HG03095 (cell line): Measurements from ENCODE around the gene SLX9.

ENCODE experiments used
- ATAC-seq: cut with Tn5 transposase; IDR thresholded peaks from one replicate; pipeline ENCODE4 v1.9.1; 2021; ENCODE audit warnings: moderate library complexity; ENCODE audit not compliant: unreplicated experiment

The SLX9 gene

DNA sequence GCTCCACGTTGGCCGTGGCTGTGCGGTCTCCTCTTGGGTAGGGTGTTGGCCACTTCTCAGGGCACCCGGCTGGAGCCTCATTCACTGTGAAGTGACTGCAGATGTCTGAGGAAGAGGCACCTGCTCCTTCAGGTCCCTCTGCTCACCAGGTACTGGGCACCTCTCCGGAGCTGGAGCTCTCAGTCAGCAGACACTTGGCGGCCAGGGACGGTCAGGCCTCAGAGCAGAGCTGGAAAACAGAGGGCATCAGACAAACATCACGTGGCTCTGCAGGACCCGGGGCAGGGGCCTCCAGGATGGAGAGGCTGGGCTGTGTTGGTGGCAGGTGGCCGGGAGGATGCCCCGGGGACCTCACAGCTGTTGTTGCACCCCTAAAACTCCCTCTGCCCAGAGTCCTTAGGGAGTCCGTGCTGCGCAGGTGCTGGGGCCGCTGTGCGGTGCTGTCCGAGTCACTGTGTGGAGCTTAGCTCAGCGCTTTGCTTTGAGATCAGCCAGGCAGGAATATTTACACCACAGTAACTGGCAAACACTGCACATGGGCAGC, 59.7 kb downstream of the SLX9 start:
- ATAC-seq: no peak

DNA sequence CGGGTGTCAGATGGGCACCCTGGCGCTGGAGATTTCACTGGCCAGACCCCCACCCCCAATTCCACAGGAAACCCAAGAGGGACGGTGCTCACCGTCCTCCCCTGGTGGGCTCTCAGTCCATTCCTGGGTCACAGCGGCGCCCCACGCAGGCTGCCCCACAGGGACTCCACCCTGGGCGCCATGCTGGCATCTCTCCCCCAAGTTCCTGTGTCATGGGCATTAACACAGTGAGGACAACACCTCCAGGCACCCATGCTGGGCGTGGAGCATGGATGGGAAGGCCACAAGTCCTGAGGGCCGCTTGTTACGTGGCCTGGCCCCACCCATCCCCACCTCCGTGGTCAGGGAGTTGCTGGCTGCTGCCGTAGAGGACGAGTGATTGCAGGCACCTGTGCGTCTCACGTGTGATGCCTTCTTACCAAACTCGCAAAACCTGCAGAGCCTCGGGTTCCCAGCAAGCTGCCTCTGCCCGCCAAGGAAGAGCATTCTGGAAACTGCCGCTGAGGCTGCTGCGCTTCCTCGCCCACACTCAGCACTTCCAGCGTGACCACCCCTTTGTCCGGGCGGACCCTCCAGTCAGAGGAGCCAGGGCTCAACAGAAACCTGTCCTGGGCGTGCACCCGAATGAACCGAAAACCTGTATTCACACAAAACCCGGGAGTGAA, 60.3 kb downstream of the SLX9 start:
- ATAC-seq: no peak

DNA sequence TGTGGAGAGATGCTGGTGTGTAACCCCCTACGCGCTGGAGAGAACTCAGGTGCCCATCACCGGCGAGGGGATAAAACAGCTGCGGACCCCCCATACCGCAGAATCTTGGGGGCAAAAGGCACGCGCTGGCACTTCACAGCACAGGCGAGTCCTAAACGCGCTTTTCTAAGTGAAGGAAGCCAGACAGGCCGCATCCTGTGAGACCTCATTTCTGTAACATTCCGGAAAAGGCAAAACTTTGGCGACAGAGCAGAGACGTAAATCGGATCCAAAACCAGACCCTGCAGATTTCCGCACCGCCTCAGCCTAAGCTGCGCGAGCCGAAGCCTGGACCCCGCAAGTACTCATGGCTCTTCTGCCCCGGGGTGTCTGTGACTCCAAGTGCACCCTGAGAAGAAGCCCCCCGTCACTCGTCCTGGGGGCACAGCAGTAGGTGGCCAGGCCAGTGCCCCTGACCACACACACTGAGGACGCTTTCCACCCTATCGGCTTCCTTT, 60.9 kb downstream of the SLX9 start:
- ATAC-seq: no peak

DNA sequence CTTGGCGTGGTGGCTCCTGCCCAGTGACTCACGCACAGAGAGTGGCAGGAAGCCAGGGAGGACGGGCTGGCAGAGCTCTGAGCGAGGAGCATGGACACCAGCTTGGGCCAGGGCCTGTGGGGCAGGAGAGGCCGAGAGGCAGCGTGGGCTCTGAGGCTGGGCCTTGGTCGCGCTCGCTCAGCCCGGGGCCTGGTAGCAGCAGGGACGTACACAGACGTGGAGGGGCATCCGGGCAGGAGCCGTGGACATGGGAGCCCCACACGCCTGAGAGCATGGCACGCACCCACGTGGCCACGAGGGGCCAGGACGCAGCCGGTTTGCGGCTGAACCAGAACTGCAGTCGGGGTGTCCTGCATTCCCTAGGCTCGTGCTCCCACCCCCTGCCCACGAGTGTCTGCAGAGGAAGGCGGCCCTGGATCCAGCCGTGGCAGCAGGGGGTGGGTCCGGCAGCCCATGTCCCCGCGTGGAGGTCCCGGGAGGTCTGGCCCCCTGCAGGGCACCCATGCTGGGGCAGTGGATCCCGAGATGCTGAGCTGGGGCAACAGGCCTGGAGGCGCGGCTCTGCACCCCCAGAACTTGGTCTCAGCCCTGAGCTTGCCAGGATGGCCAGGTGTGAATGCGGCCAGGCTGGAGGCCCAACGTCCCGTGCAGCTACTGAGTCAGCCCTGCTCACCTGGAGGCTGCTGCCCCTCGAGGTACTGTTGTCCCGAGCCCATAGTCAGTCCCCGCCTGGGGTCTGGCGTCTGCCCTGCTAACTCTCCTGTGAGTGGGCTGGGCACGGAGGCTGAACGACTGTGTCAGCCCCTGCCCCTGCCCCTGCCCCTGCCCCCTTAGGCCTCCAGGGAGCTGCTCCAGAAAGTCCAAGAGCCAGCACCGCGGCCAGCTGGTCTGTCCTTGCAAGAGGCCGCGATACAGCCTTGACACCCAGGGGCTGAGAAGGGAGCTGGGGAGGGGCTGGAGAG, 61.6 kb downstream of the SLX9 start:
- no peak for ATAC-seq

DNA sequence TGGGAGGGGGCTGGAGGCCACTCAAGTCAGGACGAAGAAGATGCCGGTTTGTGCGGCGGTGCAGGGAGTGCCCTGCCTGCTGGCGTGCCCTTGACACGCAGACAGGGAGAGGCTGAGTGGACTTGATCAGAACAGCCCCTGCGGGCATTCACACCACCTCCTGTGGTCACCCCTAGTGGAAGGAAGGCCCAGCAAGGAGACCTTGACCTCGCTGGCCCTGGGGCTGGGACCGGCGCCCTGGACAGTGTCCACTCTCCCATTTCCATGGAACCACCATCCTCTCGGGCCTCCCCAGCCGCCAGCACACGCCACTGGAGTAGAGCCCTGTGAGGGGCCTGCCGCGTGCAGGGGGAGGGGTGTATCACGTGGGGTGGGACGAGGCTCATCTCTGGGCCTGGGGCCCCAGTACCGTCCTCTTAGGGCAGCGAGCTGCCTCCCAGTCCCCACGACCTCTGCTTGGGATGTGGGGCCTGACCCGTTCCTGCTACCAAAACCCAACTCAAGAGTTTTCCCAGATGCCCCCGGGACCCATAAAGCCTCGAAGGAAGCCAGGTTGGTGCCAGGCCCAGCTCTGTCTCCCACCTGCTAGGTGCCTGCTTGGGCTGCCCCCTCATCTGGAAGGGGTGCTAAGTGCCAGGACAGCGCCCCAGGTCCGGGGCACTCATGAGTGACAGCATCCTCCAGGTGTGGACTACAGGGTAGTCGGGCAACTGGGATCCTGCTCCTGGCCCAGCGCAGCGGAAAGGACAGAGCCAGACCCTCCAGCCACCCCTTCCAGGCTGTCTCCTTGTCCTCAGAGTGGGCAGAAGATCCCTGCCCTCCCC, 62.8 kb downstream of the SLX9 start:
- no peak for ATAC-seq

DNA sequence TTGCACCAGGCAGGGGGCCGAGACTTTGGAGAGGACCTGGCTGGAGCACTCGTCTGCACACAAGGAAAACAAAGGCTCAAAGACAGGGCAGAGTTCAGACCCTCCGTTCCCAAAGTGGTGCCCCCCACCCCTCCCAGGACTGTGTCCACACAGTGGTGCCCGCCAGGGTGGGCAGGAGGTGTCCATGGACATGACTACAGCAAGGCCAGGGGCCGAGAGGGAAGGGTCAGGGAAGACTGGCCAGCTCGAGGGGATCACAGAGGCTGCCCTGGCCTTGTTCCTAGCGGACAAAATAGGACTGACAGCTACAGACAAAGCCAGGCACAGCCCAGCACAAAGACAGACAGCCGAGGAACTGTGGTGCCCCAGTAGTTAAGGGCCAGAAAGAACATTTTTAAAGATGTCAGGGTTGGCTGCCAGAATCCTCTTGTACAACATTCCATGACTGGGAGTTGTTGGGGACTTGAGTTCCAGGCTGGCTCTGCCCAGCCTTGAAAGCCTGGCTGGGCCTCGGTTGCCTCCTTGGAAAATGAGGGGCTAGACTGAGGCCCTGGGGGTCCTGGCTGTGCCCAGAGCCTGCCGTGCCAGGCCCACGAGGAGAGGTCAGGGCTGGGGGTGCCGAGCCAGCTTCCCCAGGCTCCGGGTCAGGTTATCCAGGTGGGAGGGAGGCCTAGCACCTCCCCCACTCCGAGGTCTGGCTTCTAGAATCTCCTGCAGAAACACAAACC, 63.7 kb downstream of the SLX9 start:
- ATAC-seq: no peak

DNA sequence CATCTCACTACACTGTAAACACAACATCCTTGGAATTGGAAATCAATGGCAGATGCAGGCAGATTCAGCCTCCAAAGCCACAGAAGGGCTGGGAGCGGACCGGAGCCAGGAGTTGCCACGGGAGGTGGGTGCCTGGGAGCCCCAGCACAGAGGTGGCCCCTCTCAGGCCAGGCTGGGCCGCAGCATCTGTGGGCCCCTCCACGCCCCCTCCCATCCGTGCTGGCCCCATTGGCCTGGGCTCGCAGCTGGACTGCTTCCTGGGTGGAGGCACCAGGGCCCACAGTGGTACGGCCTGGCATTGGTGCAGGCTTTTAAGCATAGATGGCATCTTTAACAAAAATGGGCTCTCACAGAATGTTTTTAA, 64.2 kb downstream of the SLX9 start:
- ATAC-seq: no peak

DNA sequence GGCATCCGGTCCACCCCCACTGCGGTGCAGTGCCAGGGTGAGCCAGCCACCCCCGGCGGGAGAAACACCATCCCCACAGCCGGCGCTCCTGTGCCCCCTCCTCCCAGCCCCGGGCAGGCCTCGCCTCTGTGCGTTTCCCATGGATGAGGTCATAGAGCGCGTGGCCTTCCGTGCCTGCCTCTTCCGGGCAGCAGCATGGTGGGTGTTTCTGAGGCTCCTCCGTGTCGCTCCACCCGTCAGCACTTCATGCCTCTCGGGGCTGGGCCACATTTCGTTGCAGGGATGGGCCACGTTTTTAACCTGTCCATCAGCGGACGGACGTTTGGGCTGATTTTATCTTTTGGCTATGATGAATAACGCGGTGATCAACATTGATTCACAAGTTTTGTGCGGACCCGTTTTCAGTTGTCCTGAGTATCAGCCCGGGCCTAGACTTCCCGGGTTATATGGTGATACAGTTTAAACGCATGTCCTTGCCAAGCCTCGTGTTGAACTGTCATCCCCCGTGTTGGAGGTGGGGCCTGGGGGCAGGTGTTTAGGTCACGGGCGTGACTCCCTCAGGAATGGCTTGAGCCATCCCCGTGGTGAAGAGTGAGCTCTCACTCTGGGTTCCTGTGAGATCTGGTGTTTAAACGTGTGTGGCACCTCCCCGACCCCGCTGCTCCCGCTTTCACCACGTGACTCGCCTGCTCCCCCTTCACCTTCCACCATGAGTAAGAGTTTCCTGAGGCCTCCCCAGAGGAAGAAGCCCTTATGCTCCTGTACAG, 64.8 kb downstream of the SLX9 start:
- ATAC-seq: no peak

DNA sequence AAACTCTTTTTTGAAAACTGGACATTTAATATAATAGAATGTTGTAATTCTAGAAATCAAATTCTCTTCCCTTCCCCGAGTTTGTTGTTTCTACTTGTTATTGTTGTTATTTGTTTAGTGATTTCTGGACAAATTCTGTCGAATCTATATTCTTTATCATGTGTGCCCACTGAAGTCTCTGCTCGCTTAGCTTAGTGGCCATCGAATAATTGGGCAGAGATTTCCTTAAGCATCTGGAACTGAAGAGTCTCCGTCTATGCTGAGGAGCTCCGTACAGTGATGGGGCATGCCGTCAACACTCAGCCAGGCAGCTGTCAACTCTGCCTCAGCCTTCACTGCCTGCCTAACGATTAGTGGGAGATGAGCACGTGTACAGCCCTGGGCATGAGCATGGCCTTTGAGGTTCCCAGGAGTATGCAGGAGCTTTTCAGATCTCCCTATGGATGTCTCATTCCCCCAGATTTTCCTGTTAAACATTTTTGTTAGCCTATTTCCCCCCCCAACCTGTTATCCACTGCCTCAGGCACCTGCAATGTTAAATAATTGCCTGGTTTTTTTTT, 66.8 kb downstream of the SLX9 start:
- ATAC-seq: no peak

DNA sequence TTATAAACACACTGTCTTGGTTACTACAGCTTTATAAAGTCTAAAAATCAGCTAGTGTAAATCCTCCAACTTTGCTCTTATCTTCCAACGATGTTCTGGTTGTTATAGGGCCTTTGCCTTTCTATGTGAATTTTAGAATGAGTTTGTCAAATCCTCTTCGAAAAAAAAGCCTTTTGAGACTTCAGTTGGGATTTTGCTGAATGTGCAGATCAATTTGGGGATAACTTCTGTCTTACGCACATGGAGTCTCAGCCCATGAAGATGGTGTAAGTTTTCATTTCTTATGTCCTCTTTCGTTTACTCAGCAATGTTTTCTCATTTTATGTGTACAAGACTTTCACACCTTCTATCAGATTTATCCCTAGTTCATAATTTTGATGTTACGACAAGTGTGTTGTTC, 69.8 kb downstream of the SLX9 start:
- no peak for ATAC-seq

DNA sequence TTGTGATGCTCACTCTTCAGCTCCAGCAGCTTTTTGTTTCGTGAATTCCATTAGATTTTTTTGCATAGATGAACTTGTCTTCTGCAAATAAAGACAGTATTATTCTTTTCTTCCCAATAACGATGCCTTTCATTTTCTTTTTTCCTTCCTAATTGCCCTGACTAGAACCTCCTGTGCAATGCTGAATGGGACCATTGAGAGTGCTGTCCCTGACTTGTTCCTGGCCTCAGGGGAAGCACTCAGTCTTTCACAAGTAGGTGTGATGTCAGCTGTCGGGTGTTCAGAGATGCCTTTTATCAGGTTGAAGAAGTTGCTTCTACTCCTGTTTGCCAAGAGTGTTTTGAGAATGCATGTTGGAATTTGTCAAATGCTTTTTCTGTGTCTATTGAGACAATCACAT, 70.3 kb downstream of the SLX9 start:
- ATAC-seq: no peak

DNA sequence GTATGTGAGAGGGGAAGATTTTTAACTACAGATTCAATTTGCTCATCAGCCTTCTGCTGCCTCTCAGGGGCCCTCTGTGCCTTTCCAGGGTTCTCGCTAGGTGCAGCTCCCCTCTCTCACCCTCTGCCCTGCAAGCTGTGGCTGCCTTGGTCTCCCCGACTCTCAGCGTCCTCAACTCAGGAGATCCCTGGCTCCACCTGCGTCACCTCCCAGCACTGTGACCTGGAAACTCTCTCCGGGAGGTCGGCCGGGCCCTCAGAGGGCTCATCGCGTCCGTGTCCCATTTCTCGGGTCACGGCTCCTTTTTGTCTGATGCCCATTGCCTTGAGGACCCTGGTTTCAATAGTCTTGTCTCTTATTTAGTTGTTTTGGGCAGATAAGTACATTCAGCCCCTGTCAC, 71.0 kb downstream of the SLX9 start:
- ATAC-seq: no peak

DNA sequence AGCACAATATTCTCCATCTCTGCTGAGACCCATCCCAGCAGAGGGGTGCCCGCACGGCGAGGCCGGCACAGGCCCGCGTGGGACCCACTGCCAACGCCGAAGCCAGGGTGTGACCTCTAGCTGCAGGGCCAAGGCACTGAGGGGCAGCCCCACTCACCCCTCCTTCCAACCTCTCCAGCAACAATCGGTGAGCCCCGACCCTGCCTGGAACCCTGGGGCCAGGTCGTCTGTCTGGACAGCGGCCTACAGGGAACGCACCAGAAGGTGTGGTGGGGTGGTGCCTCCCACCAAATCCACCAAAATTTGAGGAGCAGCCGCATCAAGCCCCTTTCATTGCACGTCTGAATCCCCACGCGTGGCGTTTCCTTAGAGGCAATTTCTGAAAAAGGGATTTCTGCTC, 71.6 kb downstream of the SLX9 start:
- ATAC-seq: no peak

DNA sequence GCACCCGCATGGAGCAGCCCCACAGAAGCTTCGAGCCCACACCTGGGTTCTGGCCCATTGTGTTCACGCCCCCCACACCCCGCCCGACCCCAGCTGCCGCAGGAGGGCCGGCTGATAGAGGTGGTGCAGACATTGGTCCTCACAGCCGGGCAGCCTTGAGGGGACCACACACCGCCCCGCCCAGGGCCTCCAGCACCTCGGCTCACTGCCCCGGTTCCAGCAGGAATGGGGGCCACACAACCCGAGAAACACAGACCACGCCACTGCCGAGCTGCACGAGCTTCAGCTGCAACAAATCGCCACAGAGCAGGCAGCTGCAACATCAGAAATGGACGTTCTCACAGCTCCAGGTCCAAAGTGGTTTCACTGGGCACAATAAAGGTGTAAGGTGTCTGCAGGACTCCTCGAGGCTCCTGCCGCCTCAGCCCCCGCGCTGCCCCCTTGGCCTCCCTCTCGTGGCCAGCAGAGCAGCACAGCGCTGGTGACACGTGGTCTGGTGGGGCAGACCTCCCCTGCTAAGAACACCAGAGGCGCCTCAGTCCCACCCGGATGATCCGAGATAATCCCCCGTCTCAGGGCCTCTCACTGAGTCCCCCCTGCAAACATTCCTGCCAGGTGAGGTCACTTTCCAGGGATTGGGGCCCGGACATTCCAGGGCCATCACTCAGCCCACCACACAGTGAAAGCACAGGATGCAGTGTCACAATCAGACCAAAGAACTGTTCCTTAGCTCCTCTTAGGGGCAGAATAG, 72.3 kb downstream of the SLX9 start:
- no peak for ATAC-seq

DNA sequence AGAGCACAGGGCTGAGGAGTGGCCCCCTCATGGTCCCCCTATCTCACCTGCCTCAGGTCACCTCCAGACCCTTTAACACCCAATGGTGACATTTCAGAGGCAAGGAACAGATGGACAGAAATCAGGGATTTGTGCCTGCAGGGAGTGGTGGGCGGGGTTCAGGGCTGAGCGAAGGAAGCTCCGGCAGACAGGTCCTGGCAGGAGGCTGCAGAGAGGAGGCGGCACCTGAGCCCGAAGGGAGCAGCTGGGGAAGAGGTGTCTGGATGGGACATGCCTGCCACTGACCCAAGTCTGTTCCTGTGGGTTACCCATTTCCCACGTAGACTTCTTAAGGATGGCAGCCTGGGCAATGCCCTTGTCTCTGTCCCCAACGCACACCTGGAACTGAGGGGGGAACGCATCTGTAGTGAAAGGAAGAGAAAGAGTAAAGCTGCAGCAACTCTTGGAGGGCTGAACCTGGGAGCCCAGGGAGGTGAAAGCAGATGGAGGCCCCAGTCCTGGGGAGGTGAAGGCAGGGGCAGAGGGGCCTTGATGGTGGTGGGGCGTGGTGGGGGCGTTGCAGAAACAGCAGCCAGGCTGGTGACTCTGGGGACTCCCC, 72.9 kb downstream of the SLX9 start:
- ATAC-seq: no peak

DNA sequence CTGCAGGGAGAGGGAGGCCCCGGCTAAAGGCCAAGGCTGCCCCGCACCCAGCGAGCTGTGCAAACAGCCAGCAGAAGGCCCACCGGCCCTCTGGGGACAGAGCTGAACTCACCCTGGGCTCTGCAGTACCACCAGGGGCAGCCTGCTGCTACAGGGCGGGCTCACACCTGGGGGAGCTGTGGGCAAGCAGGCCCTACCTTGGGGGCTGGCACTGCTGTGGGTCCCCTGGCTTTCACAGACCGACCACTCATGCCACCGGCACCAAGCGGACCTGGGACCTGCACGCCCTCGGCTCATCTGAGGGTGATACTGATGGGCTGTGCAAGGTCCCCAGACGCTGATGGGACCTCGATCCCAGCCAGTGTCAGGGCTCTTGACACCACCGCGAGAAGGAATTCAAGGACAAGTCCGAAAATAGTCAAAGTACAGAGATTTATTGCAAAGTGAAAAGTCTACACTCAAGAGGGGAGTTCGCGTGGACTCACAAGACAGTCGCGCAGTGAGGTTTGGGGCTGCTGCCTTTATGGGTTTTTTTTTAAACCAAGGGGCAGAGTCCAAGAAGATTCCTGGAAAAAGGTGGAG, 73.5 kb downstream of the SLX9 start:
- no peak for ATAC-seq

DNA sequence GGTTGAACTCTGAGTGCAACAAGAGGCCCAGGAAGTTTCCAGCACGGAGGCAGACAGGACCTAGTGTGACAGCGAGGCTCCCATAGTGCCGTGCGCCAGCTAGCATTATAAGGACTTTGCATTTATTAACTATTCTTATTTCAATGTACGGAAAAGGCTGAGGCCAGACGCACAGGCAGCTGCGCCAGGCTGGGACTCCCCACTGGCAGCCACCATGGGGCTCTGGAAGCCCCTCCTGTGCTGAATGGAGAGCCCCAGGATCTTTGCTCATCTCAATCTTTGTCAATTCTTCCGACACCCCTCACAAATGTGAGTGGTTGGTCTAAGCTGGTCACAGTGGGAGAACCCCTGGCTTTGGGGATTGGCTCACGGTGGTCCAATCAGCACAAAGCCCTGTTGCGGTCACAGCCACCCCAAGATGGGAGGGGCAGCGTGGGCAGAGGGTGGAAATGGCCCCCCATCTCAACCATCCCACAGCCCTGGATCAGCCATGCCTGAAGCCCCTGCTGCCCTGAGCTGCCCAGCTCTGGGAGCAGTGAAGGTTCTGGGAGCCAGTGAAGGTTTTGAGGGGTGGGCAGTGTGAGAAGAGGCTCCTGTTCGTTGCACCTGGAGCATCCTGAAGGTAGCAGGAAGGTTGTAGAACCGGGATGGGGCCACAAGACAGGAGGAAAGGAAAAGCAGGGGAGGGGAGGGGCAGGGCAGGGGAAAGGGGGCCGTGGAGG, 75.1 kb downstream of the SLX9 start:
- ATAC-seq: no peak
